Activated CD4-positive, alpha-beta T cell treated with anti-CD3 and anti-CD28 coated beads, Interleukin-2, Interleukin-6, amounts not matched to agents 100 ng/mL and 50 ng/mL, durations not matched to agents 16 hours and 8 hours (primary cell): ENCODE measurements around the gene CALCOCO2.
"Not testable (repeated sequence)": the region's sequence is repeated elsewhere in the genome, so short reads cannot be mapped to it uniquely, and the experiment has no call there.

ENCODE experiments used
- DNase-seq: peaks from one replicate; pipeline ENCODE4 v3.0.0-alpha.2; 2020

CALCOCO2 gene

GRCh38 chr17:48825446-48826381, 5.1 kb upstream of the CALCOCO2 start:
- DNase-seq, result no peak

GRCh38 chr17:48831549-48831883, 681 bp downstream of the CALCOCO2 start:
- DNase-seq, result no peak

DNA sequence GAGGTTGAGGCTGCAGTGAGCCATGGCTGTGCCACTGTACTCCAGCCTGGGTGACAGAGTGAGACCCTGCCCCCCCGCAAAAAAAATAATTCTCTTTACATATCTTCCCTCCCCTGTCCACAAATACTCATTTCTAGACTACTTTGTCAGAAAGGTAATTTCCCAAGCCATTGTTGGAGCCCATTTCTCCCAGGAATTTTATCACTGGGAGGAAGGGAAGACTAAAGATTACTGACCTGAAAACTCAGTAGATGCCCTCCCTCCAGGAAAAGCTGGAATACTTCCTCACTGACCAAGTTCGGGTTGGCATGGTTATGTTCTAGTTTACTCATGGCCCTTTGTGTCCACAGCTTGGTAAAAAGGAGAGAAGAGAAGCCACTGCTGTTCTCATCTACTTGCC, 4.1 kb downstream of the CALCOCO2 start:
- peak; percentile 36 for DNase-seq

DNA sequence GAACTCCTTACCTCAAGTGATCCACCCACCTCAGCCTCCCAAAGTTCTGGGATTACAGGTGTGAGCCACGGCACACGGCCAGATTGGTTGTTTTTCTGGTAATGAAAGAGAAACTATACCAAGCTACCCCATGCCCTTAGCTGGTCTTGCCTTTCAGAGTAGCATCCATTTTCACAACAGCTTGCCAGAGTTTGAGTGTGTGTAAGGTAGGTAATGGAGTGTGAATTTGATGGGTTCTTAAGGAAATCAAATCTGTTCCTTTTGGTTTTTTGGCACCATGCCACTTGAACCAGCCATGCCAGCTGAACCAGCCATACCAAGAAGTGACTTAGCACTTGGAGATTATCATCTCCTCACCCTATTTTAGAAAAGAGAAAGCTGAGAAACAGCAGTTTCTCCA, 5.1 kb downstream of the CALCOCO2 start:
- peak; percentile 43 for DNase-seq

- DNase-seq, result peak; percentile 57
These were observed 6.6 kb downstream of the CALCOCO2 start for GRCh38 chr17:48837458-48837857.

DNA sequence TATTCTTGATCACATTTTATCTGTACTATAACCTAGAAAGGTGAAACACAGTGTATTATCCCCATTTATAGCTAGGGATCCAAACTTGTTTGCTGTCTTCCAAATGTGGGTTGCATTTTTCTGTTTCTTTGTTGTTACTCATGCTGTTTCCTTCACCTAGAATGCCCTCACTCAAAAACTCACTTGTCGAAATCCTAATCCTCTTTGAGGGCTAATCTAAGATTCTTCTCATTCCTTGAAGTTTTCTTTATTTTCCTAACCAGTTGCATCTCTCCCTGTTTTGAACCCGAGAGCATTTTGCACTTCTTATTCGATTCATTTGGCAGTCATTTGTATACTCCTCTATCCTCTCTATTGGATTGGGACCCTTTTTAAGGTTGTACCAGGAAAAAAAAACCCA, 9.6 kb downstream of the CALCOCO2 start:
- DNase-seq, result no peak

- DNase-seq, result peak; percentile 81
These were observed 10.6 kb downstream of the CALCOCO2 start for GRCh38 chr17:48841395-48841831.

- DNase-seq, result no peak
These were observed 11.9 kb downstream of the CALCOCO2 start for GRCh38 chr17:48842746-48843145.

GRCh38 chr17:48843187-48843900, 12.5 kb downstream of the CALCOCO2 start:
- DNase-seq, result no peak

DNA sequence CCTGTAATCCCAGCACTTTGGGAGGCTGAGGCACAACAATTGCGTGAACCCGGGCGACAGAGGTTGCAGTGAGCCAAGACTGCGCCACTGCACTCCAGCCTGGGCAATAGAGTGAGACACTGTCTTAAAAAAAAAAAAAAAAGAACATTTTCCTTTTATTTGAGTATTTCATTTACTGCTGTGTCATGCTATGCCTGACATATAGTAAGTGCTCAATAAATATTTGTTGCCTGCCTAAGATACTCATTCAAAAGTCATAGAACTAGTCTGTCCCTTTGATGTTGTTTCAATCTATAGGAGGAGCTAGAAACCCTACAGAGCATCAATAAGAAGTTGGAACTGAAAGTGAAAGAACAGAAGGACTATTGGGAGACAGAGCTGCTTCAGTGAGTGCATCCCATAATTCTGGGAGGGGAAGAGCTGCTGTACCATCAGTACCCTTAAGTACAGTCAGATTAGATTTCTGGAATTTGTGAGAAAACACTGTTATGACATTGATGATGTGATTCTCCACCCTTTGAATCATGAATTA, 20.0 kb downstream of the CALCOCO2 start:
- no peak for DNase-seq

- DNase-seq, result no peak
These were observed 24.1 kb downstream of the CALCOCO2 start for GRCh38 chr17:48854774-48855476.

DNA sequence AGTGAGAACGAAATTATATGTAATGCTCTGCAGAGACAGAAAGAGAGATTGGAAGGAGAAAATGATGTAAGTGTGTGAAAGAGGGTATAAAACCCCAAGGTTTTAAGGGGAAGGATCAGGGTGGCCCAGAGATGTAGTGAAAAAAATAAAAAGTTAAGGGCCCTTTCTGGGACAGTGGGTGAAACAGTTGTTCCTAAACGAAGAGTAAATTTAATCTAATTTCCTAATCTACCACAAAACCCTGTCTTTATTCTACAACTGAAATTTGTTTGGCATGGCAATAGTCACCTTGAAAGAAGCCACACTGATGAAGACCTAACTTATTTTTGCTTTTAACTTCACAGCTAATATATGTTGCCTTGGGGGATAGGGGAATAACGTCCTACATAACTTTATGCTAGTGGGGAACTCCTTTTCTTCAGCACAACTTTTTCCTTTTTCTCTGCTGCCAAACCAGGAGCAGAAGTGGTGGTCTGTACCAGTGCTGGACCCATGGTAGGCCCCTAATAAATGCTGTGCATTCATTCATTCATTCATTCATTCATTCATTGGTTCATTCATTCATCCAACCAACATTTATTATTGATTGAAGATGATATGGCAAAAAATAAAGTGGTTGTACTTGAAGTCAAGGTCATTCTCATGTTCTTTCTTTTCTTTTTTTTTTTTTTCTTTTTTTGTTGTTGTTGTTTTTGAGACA, 25.4 kb downstream of the CALCOCO2 start:
- no peak for DNase-seq

DNA sequence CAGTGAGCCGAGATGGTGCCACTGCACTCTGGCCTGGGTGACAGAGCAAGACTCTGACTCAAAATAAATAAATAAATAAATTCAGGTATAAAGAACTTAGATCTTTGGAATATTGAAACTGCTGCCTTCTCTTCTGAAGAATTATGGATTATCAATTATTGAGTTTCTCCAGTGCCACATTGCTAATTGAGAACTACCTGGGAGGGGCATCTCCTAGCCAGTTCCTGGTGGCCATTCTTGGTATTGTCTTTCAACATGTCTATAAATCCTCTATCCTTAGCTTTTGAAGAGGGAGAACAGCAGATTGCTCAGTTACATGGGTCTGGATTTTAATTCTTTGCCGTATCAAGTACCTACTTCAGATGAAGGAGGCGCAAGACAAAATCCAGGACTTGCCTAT, 29.2 kb downstream of the CALCOCO2 start:
- DNase-seq, result no peak

GRCh38 chr17:48860456-48860855, 29.6 kb downstream of the CALCOCO2 start:
- DNase-seq, result no peak

DNA sequence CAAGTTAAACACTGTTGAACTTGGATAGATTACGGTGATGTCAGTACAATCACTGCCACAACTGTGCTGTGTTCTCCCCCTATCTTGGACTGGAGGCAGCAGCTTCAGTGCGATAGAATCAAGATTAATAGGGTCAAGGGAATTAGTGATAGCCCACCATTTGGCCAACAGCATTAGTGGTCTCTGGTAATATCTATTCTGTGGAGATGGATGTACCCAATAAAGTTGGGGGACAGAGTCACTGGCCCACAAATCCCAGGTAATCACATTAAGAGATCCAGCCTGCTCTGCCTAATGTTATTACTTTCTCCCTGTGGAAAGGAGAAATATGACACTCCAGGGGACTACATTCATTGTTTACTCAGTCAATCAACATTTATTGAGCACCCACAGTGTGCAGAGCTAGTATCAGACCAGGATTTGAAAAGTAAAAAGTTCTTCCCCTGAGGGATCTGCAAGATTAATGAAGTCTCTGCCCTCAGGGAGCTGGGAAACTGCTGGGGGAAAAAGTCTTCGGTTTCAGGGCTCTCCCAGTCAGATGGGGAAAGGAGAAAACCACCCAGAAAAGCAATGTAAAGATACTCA, 38.2 kb downstream of the CALCOCO2 start:
- no peak for DNase-seq

DNA sequence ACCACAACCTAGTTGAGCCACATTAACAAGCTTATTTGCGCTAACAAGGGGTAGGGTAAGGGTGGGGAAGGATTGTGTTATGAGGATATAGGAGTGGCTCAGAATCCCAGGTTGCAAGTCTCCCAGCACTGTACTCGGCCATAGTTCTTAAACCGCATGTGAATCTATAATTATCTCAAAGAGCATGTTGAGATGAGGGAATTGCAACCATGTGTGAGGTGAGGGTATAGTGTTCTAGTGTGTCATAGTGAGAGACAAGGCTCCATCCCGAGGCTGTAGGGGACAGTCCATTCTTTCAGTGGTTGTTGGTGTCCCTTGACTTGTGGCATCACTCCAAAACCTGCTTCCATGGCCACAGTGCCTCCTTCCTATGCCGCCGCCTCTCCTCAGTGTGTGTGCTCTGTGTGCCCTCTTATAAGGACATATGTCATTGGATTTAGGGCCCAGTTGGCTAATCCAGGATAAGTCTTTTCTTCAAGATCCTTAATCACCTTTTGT, 39.0 kb downstream of the CALCOCO2 start:
- DNase-seq, result no peak

DNA sequence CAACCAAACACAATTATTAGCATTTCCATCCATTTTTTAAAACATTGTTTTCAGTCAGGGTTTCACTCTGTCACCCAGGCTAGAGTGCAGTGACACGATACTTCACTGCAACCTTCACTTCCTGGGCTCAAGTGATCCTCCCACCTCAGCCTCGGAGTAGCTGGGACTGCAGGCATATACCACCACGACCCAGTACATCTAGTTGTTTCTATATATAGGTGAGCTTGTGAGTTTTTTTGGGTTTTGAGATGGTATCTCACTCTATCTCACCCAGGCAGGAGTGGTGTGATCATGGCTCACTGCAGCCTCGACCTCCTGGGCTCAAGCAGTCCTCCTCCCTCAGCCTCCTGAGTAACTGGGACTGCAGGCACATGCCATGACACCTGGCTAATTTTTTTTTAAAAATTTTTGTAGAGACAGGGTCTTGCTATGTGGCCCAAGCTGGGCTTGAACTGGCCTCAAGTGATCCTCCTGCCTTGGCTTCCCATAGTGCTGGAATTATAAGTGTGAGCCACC, 40.3 kb downstream of the CALCOCO2 start:
- no peak for DNase-seq

DNA sequence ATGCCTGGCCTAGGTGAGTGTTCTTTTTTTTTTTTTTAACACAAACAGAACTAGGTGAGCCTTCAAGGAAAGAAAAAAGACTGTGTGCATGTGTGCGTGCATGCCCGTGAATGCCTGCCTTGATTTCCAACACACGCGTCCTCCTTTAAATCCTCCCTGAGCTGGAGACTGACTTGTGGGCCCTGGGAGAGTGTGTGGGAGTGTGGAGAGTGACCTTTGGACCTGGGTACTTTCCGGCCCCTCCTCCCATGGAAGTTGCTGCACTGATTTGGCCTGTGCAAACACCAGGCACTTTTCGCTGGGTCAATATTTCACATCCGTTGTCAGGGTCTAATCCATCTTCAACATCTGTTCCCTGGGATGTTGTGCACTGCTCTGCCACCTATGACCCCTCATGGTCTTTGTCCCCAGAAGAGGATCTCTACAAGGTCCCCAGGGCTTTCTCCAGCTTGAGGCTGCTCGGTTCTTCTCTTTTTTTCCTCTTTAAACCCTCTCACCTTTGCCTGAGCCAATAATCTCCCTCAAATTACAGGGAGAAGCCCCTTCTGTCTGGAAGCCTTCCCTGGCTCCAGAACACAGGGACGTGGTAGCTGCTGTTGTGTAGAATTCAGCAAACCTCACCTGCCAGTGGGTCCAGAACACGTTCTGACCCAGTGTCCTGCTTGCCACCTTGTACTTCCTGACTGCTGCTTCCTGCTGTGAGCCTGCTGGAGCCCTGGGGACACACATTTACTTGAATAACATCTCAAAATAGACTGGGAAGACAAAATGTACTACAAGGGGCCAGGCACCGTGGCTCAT, 40.9 kb downstream of the CALCOCO2 start:
- no peak for DNase-seq

DNA sequence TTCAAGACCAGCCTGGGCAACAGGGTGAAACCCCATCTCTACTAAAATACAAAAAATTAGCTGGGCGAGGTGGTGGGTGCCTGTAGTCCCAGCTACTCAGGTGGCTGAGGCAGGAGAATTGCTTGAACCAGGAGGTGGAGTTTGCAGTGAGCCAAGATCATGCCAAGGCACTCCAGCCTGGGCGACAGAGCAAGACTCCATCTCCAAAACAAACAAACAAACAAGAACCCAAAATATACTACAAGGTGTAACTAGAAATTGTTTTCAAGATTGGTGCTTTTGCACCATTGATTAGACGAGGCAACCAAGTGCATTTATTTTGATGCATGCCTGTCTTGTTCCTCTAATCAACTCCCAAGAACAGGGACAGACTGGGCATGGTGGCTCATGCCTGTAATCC, 41.6 kb downstream of the CALCOCO2 start:
- DNase-seq, result not testable (repeated sequence)

DNA sequence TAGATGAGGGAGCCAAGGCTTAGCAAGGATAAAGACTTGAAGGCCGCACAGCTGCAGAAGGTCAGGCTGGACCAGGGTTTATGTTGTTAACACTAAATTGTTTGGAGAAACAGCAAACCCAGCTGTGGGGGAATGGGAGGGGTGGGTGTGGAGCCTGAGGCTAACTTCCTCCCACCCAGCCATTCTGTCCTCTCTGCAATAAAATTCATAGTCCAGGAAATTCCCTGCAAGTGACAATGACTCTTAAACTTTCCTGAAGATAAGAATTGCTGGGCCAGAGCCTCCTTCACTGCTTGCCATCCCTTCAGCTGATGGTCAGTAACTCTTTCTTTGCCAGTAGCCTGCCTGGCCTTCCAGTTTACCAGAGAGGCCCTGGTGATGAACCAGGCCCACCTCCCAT, 42.4 kb downstream of the CALCOCO2 start:
- no peak for DNase-seq
